ENCODE measurements around the gene ZIC4. TPM values are rescaled to one million over a fixed set of nuclear protein-coding genes. Genes with fewer than 3 reads are reported as not detected.

Gene ZIC4
- total and polyA plus RNA-seq, 2 of the 4 experiments (the other 2 are of a cell fraction) = not detected

DNA sequence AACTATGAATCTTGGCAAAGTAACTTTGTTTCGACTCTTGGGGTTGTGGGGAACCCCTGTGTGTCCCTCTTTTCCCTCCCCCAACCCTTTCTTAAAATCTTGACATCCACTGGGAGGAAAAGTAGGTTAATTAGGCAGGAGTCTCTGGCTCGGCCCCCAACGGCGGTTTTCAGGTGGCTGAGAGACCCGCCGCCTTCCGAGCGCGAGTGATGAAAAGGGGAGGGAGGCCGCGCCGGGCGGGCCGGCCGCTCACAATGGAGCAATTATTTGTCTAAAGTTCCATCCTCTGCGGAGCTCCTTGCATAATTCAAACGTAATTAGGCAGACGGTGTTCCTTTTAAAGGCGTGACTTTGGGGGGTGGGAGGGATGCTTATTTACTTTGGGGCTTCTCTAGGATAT, 51.7 kb downstream of the ZIC4 start:
- Histone ChIP-seq H3K56ac (ENCODE audit: extremely low read depth, insufficient read depth, low read length) (no peak overlapping the region), H3K23ac (ENCODE audit: low read depth, low read length) (no peak overlapping the region), H3K4me3 (ENCODE audit: insufficient read depth, low read depth, low read length) (no peak overlapping the region), H3K14ac (replicated peaks; ENCODE audit: low read depth, low read length) (no peak overlapping the region), H4K20me1 (ENCODE audit: insufficient read depth, low read length) (no peaks in the 10 kb centered on the region), H2BK5ac (ENCODE audit: low read depth, low read length, poor library complexity, severe bottlenecking) (no peak overlapping the region), H3K27ac (ENCODE audit: insufficient read depth, low read length) (no peak overlapping the region), H3K4me1 (ENCODE audit: control insufficient read depth, insufficient read depth, low read length) (no peaks in the 10 kb centered on the region), H3K4me2 (ENCODE audit: low read depth, low read length) (no peak overlapping the region), H3K4ac (ENCODE audit: low read depth, low read length) (no peak overlapping the region), H2BK20ac (ENCODE audit: low read depth, low read length) (no peak overlapping the region), H3K79me1 (ENCODE audit: low read depth in 1 of 2, low read length in 2 of 2) (no peaks in the 10 kb centered on the region), H2BK15ac (ENCODE audit: low read depth, low read length) (no peak overlapping the region), H3K9me1 (ENCODE audit: insufficient read depth, low read length) (no peaks in the 10 kb centered on the region), H4K91ac (ENCODE audit: insufficient read depth, low read depth, low read length) (no peak overlapping the region), H3K9me3 (ENCODE audit: control insufficient read depth, insufficient read depth, low read length) (peaks cover 17% of the 10 kb centered on the region), H2AK5ac (ENCODE audit: low read depth, low read length) (no peak overlapping the region), H3K36me3 (ENCODE audit: control insufficient read depth, insufficient read depth, low read length) (no peaks in the 10 kb centered on the region), H2AK9ac (replicated peaks; ENCODE audit: low read depth, low read length, poor library complexity) (no peak overlapping the region), H2BK120ac (ENCODE audit: low read depth, low read length) (no peak overlapping the region), H2AFZ (replicated peaks; ENCODE audit: low read length, poor library complexity) (no peak overlapping the region), H3K27me3 (ENCODE audit: control insufficient read depth, insufficient read depth, low read length) (peaks cover 56% of the 10 kb centered on the region), H3K9ac (ENCODE audit: low read depth, low read length) (no peak overlapping the region), H4K5ac (ENCODE audit: low read depth, low read length) (no peak overlapping the region), H4K8ac (ENCODE audit: low read depth in 2 of 2, low read length in 2 of 2) (no peak overlapping the region), H3K18ac (ENCODE audit: low read depth, low read length) (no peak overlapping the region)
- intact Hi-C loops (cut with micrococcal nuclease) (no loop called here), in situ Hi-C loops (cut with MboI; ENCODE audit: low sequenced_read_pairs) (no loop called here), dilution Hi-C loops (cut with HindIII; ENCODE audit: low sequenced_read_pairs, unreplicated experiment) (no loop called here)
- TF ChIP-seq, protein P1, sequence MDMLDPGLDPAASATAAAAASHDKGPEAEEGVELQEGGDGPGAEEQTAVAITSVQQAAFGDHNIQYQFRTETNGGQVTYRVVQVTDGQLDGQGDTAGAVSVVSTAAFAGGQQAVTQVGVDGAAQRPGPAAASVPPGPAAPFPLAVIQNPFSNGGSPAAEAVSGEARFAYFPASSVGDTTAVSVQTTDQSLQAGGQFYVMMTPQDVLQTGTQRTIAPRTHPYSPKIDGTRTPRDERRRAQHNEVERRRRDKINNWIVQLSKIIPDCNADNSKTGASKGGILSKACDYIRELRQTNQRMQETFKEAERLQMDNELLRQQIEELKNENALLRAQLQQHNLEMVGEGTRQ (IDR thresholded peaks at IDR 0.05; ENCODE audit: low read depth, low read length) = no peak
- TF ChIP-seq CEBPB (IDR thresholded peaks at IDR 0.05; ENCODE audit: low read depth, low read length) (no peak), NFE2L2 (IDR thresholded peaks at IDR 0.05; ENCODE audit: low read depth, low read length) (no peak), BHLHE40 (IDR thresholded peaks at IDR 0.05; ENCODE audit: low read depth, low read length) (no peak), RFX5 (IDR thresholded peaks at IDR 0.05; ENCODE audit: low read depth, low read length) (no peak), POLR2A (IDR thresholded peaks at IDR 0.05; ENCODE audit: low read depth, low read length) (no peak), MAFK (IDR thresholded peaks at IDR 0.05; ENCODE audit: low read depth, low read length) (no peak), MXI1 (IDR thresholded peaks at IDR 0.05; ENCODE audit: borderline replicate concordance, low read depth, low read length) (no peak), RCOR1 (IDR thresholded peaks at IDR 0.05; ENCODE audit: insufficient replicate concordance, low read length) (no peak), FOS (IDR thresholded peaks at IDR 0.05; ENCODE audit: low read depth, low read length) (no peak), SMC3 (IDR thresholded peaks at IDR 0.05; ENCODE audit: low read depth, low read length) (no peak), RAD21 (IDR thresholded peaks at IDR 0.05; ENCODE audit: low read length) (no peak), CTCF (conservative IDR thresholded peaks at IDR 0.05; ENCODE audit: low read depth, low read length) (no peak), MAZ (IDR thresholded peaks at IDR 0.05; ENCODE audit: borderline replicate concordance, low read depth, low read length) (no peak), CHD1 (IDR thresholded peaks at IDR 0.05; ENCODE audit: low read depth, low read length) (no peak)
- TF ChIP-seq, protein P2, sequence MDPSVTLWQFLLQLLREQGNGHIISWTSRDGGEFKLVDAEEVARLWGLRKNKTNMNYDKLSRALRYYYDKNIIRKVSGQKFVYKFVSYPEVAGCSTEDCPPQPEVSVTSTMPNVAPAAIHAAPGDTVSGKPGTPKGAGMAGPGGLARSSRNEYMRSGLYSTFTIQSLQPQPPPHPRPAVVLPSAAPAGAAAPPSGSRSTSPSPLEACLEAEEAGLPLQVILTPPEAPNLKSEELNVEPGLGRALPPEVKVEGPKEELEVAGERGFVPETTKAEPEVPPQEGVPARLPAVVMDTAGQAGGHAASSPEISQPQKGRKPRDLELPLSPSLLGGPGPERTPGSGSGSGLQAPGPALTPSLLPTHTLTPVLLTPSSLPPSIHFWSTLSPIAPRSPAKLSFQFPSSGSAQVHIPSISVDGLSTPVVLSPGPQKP (IDR thresholded peaks at IDR 0.05; ENCODE audit: borderline replicate concordance, low read depth, low read length) = no peak
- CTCF ChIA-PET = no interaction called here
- WGBS, 2 experiments (ENCODE audit: extremely low coverage in 2 of 2, insufficient read length in 1 of 2) = 7% methylated on average over 8 of the region's 19 CpGs; no CpG with 5 or more reads in 1 of the 2 experiments
- POLR2A ChIA-PET (ENCODE audit: unreplicated experiment) = no interaction called here
- DNase-seq (no peak), ATAC-seq (ENCODE audit: low read depth) (no peak)
- BruUV-seq (replicated peaks) = no TSS peak
